Loucy (cell line): ENCODE measurements around the gene UAP1L1.
A peak's percentile ranks its signal among the peaks of the same experiment; 100 is the strongest.
"Not testable (repeated sequence)": the region's sequence is repeated elsewhere in the genome, so short reads cannot be mapped to it uniquely, and the experiment has no call there.

ENCODE experiments used
- H2AFZ ChIP-seq: fragments of 200-600 bp; sonication (generic); 2 replicates; pipeline ENCODE4 v1.6.0; 2016; ENCODE audit warnings: antibody characterized with exemption, mild to moderate bottlenecking, low read length, moderate library complexity
- H3F3A ChIP-seq: fragments of 200-600 bp; 2 replicates; pipeline ENCODE4 v1.6.0; 2016; ENCODE audit warnings: antibody characterized with exemption, low read depth, mild to moderate bottlenecking
- H3K27me3 ChIP-seq: fragments of 200-600 bp; sonication (generic); 2 replicates; pipeline ENCODE4 v1.6.1; 2014; ENCODE audit warnings: low read length, mild to moderate bottlenecking; ENCODE audit not compliant: insufficient read depth, poor library complexity, severe bottlenecking
- H3K36me3 ChIP-seq: fragments of 200-600 bp; sonication (generic); 2 replicates; pipeline ENCODE4 v1.6.1; 2016; ENCODE audit warnings: low read length; ENCODE audit not compliant: insufficient read depth
- H3K4me1 ChIP-seq: fragments of 200-600 bp; sonication (generic); 2 replicates; pipeline ENCODE4 v1.5.1; 2014; ENCODE audit warnings: low read length, mild to moderate bottlenecking; ENCODE audit not compliant: insufficient read depth, poor library complexity, severe bottlenecking
- H3K4me2 ChIP-seq: fragments of 200-600 bp; sonication (generic); 2 replicates; pipeline ENCODE4 v1.6.0; 2014; ENCODE audit warnings: antibody characterized with exemption, low read length, low read depth, mild to moderate bottlenecking; ENCODE audit not compliant: poor library complexity, severe bottlenecking
- H3K4me3 ChIP-seq: fragments of 200-600 bp; sonication (generic); 2 replicates; pipeline ENCODE4 v1.5.1; 2014; ENCODE audit warnings: low read length, mild to moderate bottlenecking, mixed read lengths; ENCODE audit not compliant: poor library complexity, severe bottlenecking
- H3K79me2 ChIP-seq: fragments of 200-600 bp; sonication (generic); 2 replicates; pipeline ENCODE4 v1.6.1; 2014; ENCODE audit warnings: low read length; ENCODE audit not compliant: insufficient read depth
- H3K9ac ChIP-seq: fragments of 200-600 bp; sonication (generic); 2 replicates; pipeline ENCODE4 v1.6.0; 2014; ENCODE audit warnings: mild to moderate bottlenecking, low read depth, low read length, moderate library complexity; ENCODE audit not compliant: poor library complexity, severe bottlenecking
- H3K9me2 ChIP-seq: fragments of 200-600 bp; sonication (generic); replicated peaks from 2 replicates; pipeline ENCODE4 v1.6.1; 2016; ENCODE audit warnings: low read depth, low read length, mixed read lengths
- H3K9me3 ChIP-seq: fragments of 200-600 bp; sonication (generic); 2 replicates; pipeline ENCODE4 v1.6.1; 2014; ENCODE audit warnings: mild to moderate bottlenecking, antibody characterized with exemption, low read length, low read depth; ENCODE audit not compliant: insufficient read depth
- H4K20me1 ChIP-seq: fragments of 200-600 bp; sonication (generic); 2 replicates; pipeline ENCODE4 v1.6.0; 2014; ENCODE audit warnings: antibody characterized with exemption, low read length, mild to moderate bottlenecking; ENCODE audit not compliant: insufficient read depth, poor library complexity, severe bottlenecking
- EZH2phosphoT487 ChIP-seq: fragments of 200-600 bp; IDR thresholded peaks from 2 replicates; pipeline ENCODE4 v1.6.1; 2018; ENCODE audit warnings: antibody characterized with exemption, mild to moderate bottlenecking, moderate library complexity, borderline replicate concordance
- TF ChIP-seq, protein P1 (sequence below): fragments of 200-600 bp; sonication (generic); conservative IDR thresholded peaks from 2 replicates; pipeline ENCODE4 v1.5.1; 2014; ENCODE audit warnings: mild to moderate bottlenecking, antibody characterized with exemption, low read length

UAP1L1 gene

GRCh38 chr9:137116728-137117127 lies 39.4 kb downstream of the UAP1L1 start:
- H3K79me2 ChIP-seq = no peaks in the 10 kb centered on the region
- H3K4me2 ChIP-seq = no peak overlapping the region
- no peaks in the 10 kb centered on the region for H3K27me3 ChIP-seq
- H3K4me3 ChIP-seq = no peak overlapping the region
- no peaks in the 10 kb centered on the region for H3K9me2 ChIP-seq
- no peak for TF ChIP-seq EZH2phosphoT487
- H3K9me3 ChIP-seq = no peaks in the 10 kb centered on the region
- peaks cover 7% of the 10 kb centered on the region for H3K4me1 ChIP-seq
- H3K36me3 ChIP-seq = no peaks in the 10 kb centered on the region
- H4K20me1 ChIP-seq = no peaks in the 10 kb centered on the region
- H2AFZ ChIP-seq = no peak overlapping the region
- no peaks in the 10 kb centered on the region for H3F3A ChIP-seq
- H3K9ac ChIP-seq = no peak overlapping the region

GRCh38 chr9:137117269-137117731 lies 40.0 kb downstream of the UAP1L1 start:
- Histone ChIP-seq H3K4me3 (no peak overlapping the region), H3K36me3 (no peaks in the 10 kb centered on the region), H3K9me2 (no peaks in the 10 kb centered on the region), H3K9ac (no peak overlapping the region), H4K20me1 (no peaks in the 10 kb centered on the region), H3K4me2 (no peak overlapping the region), H3K27me3 (no peaks in the 10 kb centered on the region), H3K9me3 (no peaks in the 10 kb centered on the region), H3K4me1 (peaks cover 7% of the 10 kb centered on the region), H2AFZ (no peak overlapping the region), H3K79me2 (no peaks in the 10 kb centered on the region), H3F3A (no peaks in the 10 kb centered on the region)
- no peak for TF ChIP-seq EZH2phosphoT487
- TF ChIP-seq, protein P1, sequence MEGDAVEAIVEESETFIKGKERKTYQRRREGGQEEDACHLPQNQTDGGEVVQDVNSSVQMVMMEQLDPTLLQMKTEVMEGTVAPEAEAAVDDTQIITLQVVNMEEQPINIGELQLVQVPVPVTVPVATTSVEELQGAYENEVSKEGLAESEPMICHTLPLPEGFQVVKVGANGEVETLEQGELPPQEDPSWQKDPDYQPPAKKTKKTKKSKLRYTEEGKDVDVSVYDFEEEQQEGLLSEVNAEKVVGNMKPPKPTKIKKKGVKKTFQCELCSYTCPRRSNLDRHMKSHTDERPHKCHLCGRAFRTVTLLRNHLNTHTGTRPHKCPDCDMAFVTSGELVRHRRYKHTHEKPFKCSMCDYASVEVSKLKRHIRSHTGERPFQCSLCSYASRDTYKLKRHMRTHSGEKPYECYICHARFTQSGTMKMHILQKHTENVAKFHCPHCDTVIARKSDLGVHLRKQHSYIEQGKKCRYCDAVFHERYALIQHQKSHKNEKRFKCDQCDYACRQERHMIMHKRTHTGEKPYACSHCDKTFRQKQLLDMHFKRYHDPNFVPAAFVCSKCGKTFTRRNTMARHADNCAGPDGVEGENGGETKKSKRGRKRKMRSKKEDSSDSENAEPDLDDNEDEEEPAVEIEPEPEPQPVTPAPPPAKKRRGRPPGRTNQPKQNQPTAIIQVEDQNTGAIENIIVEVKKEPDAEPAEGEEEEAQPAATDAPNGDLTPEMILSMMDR = no peak

DNA sequence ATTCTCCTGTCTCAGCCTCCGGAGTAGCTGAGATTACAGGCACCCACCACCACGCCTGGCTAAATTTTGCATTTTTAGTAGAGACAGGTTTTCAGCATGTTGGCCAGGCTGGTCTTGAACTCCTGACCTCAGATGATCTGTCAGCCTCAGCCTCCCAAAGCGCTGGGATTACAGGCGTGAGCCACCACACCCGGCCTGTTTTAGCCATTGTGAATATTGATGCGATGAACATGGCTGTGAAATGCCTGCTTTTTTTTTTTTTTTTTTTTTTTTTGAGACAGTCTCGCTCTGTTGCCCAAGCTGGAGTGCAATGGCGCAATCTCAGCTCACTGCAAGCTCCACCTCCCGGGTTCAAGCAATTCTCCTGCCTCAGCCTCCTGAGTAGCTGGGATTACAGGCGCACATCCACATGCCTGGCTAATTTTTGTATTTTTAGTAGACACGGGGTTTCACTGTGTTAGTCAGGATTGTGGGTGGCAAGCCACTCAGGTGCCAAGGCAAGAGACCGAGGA lies 40.8 kb downstream of the UAP1L1 start:
- H2AFZ ChIP-seq, H4K20me1 ChIP-seq, H3F3A ChIP-seq, H3K4me2 ChIP-seq, H3K9me2 ChIP-seq, H3K79me2 ChIP-seq, H3K9ac ChIP-seq, H3K27me3 ChIP-seq, H3K4me3 ChIP-seq, H3K4me1 ChIP-seq, H3K36me3 ChIP-seq, H3K9me3 ChIP-seq: not testable (repeated sequence)

GRCh38 chr9:137121927-137122795 lies 44.8 kb downstream of the UAP1L1 start:
- H3K9me3 ChIP-seq, H3K79me2 ChIP-seq, H3K4me2 ChIP-seq, H2AFZ ChIP-seq, H4K20me1 ChIP-seq, H3K27me3 ChIP-seq, H3K4me1 ChIP-seq, H3K9me2 ChIP-seq, H3K36me3 ChIP-seq, H3F3A ChIP-seq, H3K4me3 ChIP-seq: not testable (repeated sequence)
- peak overlapping the region; percentile 1 for H3K9ac ChIP-seq

DNA sequence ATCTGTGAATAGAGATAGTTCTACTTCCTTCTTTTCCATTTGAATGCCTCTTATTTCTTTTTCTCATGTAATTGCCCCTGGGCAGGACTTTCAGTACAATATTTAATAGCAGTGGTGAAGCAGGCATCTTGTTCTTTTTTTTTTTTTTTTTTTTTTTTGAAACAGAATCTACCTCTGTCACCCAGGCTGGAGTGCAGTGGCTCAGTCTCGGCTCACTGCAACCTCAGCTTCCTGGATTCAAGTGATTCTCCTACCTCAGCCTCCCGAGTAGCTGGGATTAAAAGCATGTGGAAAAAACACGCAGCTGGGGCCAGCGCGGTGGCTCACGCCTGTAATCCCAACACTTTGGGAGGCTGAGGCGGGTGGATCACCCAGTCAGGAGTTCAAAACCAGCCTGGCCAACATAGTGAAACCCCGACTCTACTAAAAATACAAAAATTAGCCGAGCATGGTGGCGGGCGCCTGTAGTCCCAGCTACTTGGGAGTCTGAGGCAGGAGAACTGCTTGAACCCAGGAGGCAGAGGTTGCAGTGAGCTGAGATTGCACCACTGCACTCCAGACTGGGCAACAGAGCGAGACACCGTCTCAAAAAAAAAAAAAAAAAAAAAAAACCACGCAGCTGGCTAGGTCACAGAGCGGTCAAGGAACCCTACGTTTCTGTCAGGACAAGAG lies 45.6 kb downstream of the UAP1L1 start:
- not testable (repeated sequence) for H3K36me3 ChIP-seq, H3K9me2 ChIP-seq, H2AFZ ChIP-seq, H3K27me3 ChIP-seq, H3K9me3 ChIP-seq, H3K4me2 ChIP-seq, H4K20me1 ChIP-seq, H3K4me3 ChIP-seq, H3F3A ChIP-seq
- Histone ChIP-seq H3K79me2 (peaks cover 12% of the 10 kb centered on the region), H3K9ac (peak overlapping the region; percentile 1), H3K4me1 (peaks cover 14% of the 10 kb centered on the region)
